Activated CD8-positive, alpha-beta memory T cell treated with anti-CD3 and anti-CD28 coated beads for 4 hours (primary cell): ENCODE measurements around the gene CCDC82.

Experiments
- DNase-seq, 2 donors: peaks; one replicate each; pipeline ENCODE4 v3.0.0-alpha.2; 2020; ENCODE audit warnings: low read depth in 2 of 2

The CCDC82 gene

GRCh38 chr11:96306933-96307775 lies 82.6 kb downstream of the CCDC82 start:
- no peak for DNase-seq

- no peak for DNase-seq
Measured at GRCh38 chr11:96306600-96306932, 83.1 kb downstream of the CCDC82 start.

GRCh38 chr11:96306071-96306470 lies 83.6 kb downstream of the CCDC82 start:
- DNase-seq: no peak

- DNase-seq: no peak
Measured at GRCh38 chr11:96303980-96304379, 85.7 kb downstream of the CCDC82 start.

GRCh38 chr11:96303064-96303463 lies 86.6 kb downstream of the CCDC82 start:
- no peak for DNase-seq
